ENCODE results near the gene GPR26.

The GPR26 gene

GRCh38 chr10:123648595-123648994 is 17.6 kb upstream of the GPR26 start:
- no peak for DNase-seq

GRCh38 chr10:123649676-123650075 is 16.5 kb upstream of the GPR26 start:
- DNase-seq = no peak

DNA sequence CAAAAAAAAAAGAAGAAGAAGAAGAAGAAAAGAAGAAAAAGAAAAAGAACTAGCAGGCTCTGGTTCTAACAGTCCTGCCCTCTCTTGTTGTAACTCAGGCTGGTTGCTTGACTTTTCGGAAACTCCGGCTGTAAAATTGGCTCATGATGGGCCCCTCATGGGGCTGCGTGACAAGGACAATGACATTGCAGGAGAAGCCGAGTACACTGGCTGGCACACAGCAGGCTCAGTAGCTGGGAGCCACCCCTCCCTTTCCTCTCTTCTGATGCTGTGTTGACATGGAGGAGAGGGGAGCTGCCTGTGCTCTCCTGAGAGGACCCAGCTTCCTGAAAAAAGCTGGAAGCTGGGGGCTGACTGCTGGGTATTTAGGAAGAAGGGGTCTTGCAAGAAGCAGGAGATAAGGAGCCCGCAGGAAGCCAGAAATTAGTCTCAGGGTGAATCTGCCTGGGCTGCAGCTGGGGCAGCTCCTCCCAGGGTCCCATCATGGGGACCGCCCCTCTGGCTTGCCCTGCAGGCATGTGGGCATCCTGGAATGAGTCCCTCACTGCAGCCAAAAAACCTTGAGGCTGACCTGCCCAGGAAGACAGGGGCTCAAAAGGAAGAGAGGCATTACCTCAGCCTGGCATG is 14.6 kb upstream of the GPR26 start:
- no peak for DNase-seq

DNA sequence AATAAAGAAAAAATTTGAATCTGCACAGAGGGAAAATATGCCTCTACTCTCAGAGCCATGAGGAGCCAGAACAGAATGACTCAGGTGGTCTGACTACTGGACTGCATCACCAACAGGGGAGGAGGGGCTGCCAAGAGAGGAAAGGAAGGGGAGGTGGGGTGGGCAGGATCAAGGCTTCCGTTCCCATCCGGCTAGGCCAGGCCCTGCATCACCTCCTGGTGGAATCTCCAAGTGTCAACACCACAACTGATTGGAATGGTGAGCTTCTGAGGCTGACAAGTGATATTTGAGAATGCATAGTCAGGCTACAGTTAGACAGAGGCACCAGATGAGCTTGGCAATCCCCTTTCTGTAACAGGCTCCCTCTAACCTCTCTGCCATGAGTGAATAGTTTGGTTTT is 10.4 kb upstream of the GPR26 start:
- DNase-seq = no peak

- DNase-seq = no peak
Measured at GRCh38 chr10:123663522-123663921, 2.6 kb upstream of the GPR26 start.

GRCh38 chr10:123665491-123666286 is 466 bp upstream of the GPR26 start:
- no peak for DNase-seq

GRCh38 chr10:123669886-123670285 is 3.7 kb downstream of the GPR26 start:
- DNase-seq = no peak

GRCh38 chr10:123673198-123673597 is 7.0 kb downstream of the GPR26 start:
- DNase-seq = no peak

DNA sequence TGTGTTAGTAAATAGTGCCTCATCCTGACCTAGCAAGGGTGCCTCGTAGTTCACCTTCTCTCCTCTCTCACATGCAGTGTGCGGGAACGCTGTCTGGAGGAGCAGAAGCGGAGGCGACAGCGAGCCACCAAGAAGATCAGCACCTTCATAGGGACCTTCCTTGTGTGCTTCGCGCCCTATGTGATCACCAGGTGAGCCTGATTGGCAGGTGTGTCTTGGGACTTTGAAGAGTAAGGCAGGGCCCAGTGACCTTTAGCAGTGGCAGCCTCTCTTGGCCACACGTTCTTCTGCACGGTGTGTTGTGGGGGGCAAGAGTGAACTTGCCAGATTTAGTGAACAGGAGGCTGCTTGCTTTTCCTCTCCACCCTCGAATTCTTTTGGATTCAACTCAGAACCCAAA is 8.6 kb downstream of the GPR26 start:
- DNase-seq = no peak

DNA sequence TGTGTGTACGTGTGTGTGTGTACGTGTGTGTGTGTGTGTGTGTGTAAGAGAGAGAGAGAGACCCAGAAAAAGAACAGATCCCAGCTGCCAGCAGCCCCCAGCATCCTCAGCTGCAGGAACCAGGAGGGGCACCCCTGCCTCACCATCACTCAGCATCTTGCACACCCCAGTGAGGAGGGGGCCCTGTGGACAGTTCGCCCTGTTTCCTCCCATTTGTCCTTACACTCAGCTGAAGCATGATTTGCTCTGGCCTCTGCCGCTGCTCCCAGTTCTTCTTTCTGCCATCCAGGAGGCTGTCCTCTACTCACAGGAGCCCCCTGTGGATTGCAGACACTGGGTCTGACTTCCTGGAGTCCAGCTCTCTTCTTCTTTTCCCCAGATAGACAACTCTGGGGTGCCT is 9.7 kb downstream of the GPR26 start:
- no peak for DNase-seq

- no peak for DNase-seq
Measured at GRCh38 chr10:123677556-123677955, 11.4 kb downstream of the GPR26 start.

- no peak for DNase-seq
Measured at GRCh38 chr10:123678376-123678775, 12.2 kb downstream of the GPR26 start.

GRCh38 chr10:123681285-123681684 is 15.1 kb downstream of the GPR26 start:
- no peak for DNase-seq

- no peak for DNase-seq
Measured at GRCh38 chr10:123682477-123682876, 16.3 kb downstream of the GPR26 start.

DNA sequence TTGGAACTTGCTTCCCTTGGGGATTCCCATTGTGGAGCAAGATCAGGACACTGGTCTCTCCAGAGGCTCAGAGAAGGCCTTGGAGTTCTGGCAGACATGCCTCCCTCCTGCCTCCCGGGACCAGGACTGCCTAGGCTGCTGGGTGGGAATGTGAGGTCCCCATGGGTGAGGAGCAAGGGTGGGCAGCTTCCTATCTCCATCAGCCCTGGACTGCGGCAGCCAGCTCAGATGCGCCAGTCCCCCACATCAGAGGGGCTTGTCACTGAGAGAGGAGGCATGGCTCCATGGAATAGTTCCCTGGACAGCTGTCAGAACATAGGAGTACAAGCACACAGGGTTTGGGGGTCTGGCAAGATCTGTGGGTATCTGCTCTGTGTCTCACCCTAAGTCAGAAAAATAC is 17.3 kb downstream of the GPR26 start:
- no peak for DNase-seq

DNA sequence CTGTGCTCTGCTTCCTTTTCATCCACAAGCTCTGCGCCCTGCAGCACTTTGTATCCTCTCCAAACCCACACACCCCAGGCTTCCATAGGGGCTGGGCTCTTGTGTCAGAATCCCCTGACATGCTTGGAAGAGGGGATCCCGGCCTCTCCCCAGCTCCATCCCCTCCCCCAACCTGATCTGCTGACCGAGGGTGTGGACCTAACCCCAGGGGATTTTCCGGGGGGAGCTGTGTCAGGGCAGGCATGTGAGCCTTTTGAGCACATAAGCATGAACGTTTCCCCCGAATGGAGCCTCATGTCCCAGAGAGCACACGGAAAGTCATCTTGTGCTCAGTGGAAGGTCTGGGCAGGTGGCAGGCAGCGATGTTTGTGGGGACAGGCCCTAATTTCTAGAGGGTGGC is 17.7 kb downstream of the GPR26 start:
- DNase-seq = no peak

DNA sequence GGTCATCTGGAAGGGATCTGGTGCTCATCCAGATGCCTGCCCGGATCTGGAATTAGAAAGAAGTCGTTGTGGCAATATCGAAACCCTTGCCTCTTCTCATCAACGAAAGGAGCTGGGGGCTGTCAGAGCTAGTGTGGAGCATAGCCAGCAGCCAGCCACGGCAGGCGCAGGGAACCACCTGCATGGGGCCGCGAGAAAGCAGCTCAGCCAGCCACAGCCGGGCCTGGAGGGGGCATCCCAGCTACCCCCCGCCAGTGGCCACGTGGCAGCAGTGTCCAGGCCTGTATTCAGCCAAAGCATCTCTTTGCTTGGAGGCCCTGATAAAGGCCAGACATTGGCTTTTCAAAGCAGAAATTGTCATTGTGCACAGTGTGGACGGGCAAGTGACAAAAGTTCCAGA is 19.1 kb downstream of the GPR26 start:
- no peak for DNase-seq

DNA sequence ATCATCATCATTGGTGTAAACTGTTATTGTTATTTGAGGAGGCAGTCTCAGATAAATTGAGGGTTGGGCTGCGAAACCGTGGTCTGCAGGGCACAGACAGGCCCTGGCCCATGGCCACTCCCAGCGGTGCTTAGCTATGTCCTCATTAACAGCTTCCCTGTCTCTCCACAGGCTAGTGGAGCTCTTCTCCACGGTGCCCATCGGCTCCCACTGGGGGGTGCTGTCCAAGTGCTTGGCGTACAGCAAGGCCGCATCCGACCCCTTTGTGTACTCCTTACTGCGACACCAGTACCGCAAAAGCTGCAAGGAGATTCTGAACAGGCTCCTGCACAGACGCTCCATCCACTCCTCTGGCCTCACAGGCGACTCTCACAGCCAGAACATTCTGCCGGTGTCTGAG is 21.6 kb downstream of the GPR26 start:
- DNase-seq = no peak

- DNase-seq = no peak
Measured at GRCh38 chr10:123689880-123690279, 23.7 kb downstream of the GPR26 start.

GRCh38 chr10:123703195-123703790 is 37.1 kb downstream of the GPR26 start:
- DNase-seq = no peak

- DNase-seq = no peak
Measured at GRCh38 chr10:123704076-123704475, 37.9 kb downstream of the GPR26 start.

- no peak for DNase-seq
Measured at GRCh38 chr10:123704812-123705211, 38.7 kb downstream of the GPR26 start.

- no peak for DNase-seq
Measured at GRCh38 chr10:123706236-123706635, 40.1 kb downstream of the GPR26 start.

GRCh38 chr10:123715546-123715945 is 49.4 kb downstream of the GPR26 start:
- DNase-seq = no peak
